ENCODE measurements around the gene ACADVL. TPM values are rescaled to one million over a fixed set of nuclear protein-coding genes. Genes with fewer than 3 reads are reported as not detected.

Gene ACADVL
- polyA plus RNA-seq, 1 of the 3 experiments (the other 2 are of a cell fraction), result 635 TPM

DNA sequence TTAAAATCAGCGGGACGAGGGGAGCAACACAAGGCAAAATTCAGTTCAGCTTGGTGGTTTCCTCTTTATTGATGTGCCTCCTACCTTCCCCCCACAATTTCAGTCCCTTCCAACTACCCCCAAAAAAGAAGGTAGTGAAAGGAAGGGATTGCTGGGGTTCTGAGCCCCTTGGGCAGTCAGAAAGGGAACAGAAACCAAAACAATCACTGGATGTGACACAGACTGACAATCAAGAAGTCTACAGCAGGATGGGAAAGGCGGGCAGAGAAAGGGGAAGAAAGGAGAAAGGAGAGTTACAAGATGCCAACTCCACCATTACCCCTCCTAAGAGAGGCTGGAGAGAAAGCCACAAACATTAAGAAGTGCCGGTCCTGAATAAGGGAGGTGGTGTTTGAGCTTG lies 20.6 kb downstream of the ACADVL start:
- H3K9me2 ChIP-seq, result no peaks in the 10 kb centered on the region
- ChIA-PET CTCF (interaction anchor here (0.7 to 5.6 kb wide), 3 partner anchors 20 to 56 kb away, joined by 4 to 35 read pairs (median 26); partner anchors contain the start of genes ACADVL and DLG4), POLR2A (interaction anchor here (1.0 to 1.6 kb wide), 4 partner anchors 9 to 89 kb away, joined by 3 to 7 read pairs (median 3); partner anchors contain the start of genes ACADVL, CTDNEP1, DLG4 and ELP5)
- peaks cover 59% of the 10 kb centered on the region for H3F3A ChIP-seq (replicated peaks; ENCODE audit: insufficient read depth)
- H3K27ac ChIP-seq (ENCODE audit: low read depth in 2 of 2, low read length in 1 of 2), result peak overlapping the region; percentile 20 to 99; a peak in 3 of 4 replicates
- H3K4me1 ChIP-seq (ENCODE audit: control insufficient read depth in 1 of 2, insufficient read depth in 2 of 2, low read depth in 1 of 2, low read length in 1 of 2), result peaks cover 28 to 33% of the 10 kb centered on the region in 2 experiments
- DNase-seq, result no peak
- H3K27me3 ChIP-seq (ENCODE audit: insufficient read depth), result no peaks in the 10 kb centered on the region
- no peaks in the 10 kb centered on the region for H3K9me3 ChIP-seq
- H3K4me2 ChIP-seq, result peak overlapping the region; percentile 79
- TF ChIP-seq GATA2 (CRISPR knock-in tag; IDR thresholded peaks at IDR 0.05) (no peak), RFX5 (IDR thresholded peaks at IDR 0.05; ENCODE audit: low read length) (no peak)
- TF ChIP-seq, protein P1, sequence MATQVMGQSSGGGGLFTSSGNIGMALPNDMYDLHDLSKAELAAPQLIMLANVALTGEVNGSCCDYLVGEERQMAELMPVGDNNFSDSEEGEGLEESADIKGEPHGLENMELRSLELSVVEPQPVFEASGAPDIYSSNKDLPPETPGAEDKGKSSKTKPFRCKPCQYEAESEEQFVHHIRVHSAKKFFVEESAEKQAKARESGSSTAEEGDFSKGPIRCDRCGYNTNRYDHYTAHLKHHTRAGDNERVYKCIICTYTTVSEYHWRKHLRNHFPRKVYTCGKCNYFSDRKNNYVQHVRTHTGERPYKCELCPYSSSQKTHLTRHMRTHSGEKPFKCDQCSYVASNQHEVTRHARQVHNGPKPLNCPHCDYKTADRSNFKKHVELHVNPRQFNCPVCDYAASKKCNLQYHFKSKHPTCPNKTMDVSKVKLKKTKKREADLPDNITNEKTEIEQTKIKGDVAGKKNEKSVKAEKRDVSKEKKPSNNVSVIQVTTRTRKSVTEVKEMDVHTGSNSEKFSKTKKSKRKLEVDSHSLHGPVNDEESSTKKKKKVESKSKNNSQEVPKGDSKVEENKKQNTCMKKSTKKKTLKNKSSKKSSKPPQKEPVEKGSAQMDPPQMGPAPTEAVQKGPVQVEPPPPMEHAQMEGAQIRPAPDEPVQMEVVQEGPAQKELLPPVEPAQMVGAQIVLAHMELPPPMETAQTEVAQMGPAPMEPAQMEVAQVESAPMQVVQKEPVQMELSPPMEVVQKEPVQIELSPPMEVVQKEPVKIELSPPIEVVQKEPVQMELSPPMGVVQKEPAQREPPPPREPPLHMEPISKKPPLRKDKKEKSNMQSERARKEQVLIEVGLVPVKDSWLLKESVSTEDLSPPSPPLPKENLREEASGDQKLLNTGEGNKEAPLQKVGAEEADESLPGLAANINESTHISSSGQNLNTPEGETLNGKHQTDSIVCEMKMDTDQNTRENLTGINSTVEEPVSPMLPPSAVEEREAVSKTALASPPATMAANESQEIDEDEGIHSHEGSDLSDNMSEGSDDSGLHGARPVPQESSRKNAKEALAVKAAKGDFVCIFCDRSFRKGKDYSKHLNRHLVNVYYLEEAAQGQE (IDR thresholded peaks at IDR 0.05; ENCODE audit: low read depth, low read length), result no peak
- TF ChIP-seq, protein P2, sequence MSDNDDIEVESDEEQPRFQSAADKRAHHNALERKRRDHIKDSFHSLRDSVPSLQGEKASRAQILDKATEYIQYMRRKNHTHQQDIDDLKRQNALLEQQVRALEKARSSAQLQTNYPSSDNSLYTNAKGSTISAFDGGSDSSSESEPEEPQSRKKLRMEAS (IDR thresholded peaks at IDR 0.05; ENCODE audit: low read depth), result no peak
- H3K36me3 ChIP-seq (replicated peaks in 1 of 2; ENCODE audit: control insufficient read depth in 1 of 2, insufficient read depth in 2 of 2, low read length in 1 of 2), result peaks cover 28 to 46% of the 10 kb centered on the region in 2 experiments
- peak overlapping the region; percentile 97; the same call in 1 of the 2 replicates for H3K9ac ChIP-seq
- H3K4me3 ChIP-seq (ENCODE audit: low read depth in 2 of 2, low read length in 1 of 2), result peak overlapping the region; percentile 36 to 80; a peak in 3 of 4 replicates
- peaks cover 7% of the 10 kb centered on the region; the same call in 1 of the 2 replicates for H4K20me1 ChIP-seq (ENCODE audit: insufficient read depth)
- peaks cover 66% of the 10 kb centered on the region for H3K79me2 ChIP-seq (ENCODE audit: insufficient read depth)
- WGBS (ENCODE audit: low lambda C conversion rate), result 37% methylated on average over 4 of the region's 4 CpGs
- no peak overlapping the region for H2AFZ ChIP-seq (ENCODE audit: low read depth)

DNA sequence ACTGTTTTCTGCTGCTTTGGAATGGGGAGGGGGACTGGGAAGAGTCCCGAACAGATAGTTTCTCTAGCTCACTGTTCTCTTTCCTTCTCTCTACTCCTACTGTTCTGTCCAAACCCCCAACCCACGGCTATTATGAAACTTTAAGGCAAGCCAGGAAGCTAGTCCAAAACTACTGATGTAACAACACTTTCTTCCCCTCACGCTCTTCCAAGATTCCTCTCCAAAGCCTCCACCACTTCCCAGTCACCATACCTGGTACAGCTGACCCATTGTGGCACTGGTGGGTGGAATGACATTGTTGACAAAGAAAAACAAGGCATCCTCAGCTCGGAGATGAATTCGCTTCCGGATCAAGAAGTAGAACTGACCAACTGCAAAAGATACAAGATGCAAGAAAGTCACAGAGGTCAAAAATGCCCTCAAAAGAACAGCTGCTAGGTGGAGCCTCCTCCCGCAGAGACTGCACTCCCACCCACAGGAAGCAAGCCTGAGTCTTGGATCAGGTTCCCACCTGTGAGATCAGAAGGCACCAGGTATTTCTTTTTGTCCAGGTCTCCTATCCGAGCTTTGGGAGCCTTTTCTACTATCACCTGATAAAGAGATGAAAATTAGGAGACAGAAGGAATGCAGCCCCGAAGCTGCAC lies 21.5 kb downstream of the ACADVL start:
- peaks cover 7% of the 10 kb centered on the region; the same call in 1 of the 2 replicates for H4K20me1 ChIP-seq (ENCODE audit: insufficient read depth)
- peaks cover 57% of the 10 kb centered on the region for H3K79me2 ChIP-seq (ENCODE audit: insufficient read depth)
- no peaks in the 10 kb centered on the region for H3K9me3 ChIP-seq
- H3K27ac ChIP-seq (ENCODE audit: low read depth in 2 of 2, low read length in 1 of 2), result peak overlapping the region; percentile 88 to 99
- DNase-seq, result no peak
- no peaks in the 10 kb centered on the region for H3K9me2 ChIP-seq
- TF ChIP-seq CHD2 (IDR thresholded peaks at IDR 0.05; ENCODE audit: low read length, partially characterized antibody), result no peak
- TF ChIP-seq EZH2phosphoT487 (IDR thresholded peaks at IDR 0.05; ENCODE audit: borderline replicate concordance, low read depth), result no peak
- TF ChIP-seq GABPA (IDR thresholded peaks at IDR 0.05; ENCODE audit: low read depth), result no peak
- TF ChIP-seq SMC3 (IDR thresholded peaks at IDR 0.05; ENCODE audit: low read depth, low read length), result no peak
- TF ChIP-seq, protein P3, sequence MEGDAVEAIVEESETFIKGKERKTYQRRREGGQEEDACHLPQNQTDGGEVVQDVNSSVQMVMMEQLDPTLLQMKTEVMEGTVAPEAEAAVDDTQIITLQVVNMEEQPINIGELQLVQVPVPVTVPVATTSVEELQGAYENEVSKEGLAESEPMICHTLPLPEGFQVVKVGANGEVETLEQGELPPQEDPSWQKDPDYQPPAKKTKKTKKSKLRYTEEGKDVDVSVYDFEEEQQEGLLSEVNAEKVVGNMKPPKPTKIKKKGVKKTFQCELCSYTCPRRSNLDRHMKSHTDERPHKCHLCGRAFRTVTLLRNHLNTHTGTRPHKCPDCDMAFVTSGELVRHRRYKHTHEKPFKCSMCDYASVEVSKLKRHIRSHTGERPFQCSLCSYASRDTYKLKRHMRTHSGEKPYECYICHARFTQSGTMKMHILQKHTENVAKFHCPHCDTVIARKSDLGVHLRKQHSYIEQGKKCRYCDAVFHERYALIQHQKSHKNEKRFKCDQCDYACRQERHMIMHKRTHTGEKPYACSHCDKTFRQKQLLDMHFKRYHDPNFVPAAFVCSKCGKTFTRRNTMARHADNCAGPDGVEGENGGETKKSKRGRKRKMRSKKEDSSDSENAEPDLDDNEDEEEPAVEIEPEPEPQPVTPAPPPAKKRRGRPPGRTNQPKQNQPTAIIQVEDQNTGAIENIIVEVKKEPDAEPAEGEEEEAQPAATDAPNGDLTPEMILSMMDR (IDR thresholded peaks at IDR 0.05), result no peak
- TF ChIP-seq ELF1 (IDR thresholded peaks at IDR 0.05), result no peak
- TF ChIP-seq POLR2AphosphoS5 (IDR thresholded peaks at IDR 0.05; ENCODE audit: low read depth, low read length), result no peak
- TF ChIP-seq, protein P2 (IDR thresholded peaks at IDR 0.05; ENCODE audit: low read depth), result no peak
- H2AFZ ChIP-seq (ENCODE audit: low read depth), result no peak overlapping the region
- H3K27me3 ChIP-seq (ENCODE audit: insufficient read depth), result no peaks in the 10 kb centered on the region
- peak overlapping the region; percentile 97 for H3K9ac ChIP-seq
- WGBS (ENCODE audit: low lambda C conversion rate), result 25% methylated on average over 9 of the region's 9 CpGs
- ChIA-PET POLR2A (interaction anchor here (1.0 to 1.5 kb wide), 2 partner anchors 22 to 88 kb away, joined by 3 read pairs; partner anchors contain the start of genes ACADVL and DLG4), CTCF (interaction anchor here (0.8 to 5.6 kb wide), 5 partner anchors 10 to 196 kb away, joined by 3 to 35 read pairs (median 3); partner anchors contain the start of genes ACADVL, CTDNEP1, DLG4 and ELP5)
- peaks cover 28 to 46% of the 10 kb centered on the region in 2 experiments for H3K36me3 ChIP-seq (replicated peaks in 1 of 2; ENCODE audit: control insufficient read depth in 1 of 2, insufficient read depth in 2 of 2, low read length in 1 of 2)
- H3K4me3 ChIP-seq (ENCODE audit: low read depth in 2 of 2, low read length in 1 of 2), result peak overlapping the region; percentile 80 to 98
- H3F3A ChIP-seq (replicated peaks; ENCODE audit: insufficient read depth), result peaks cover 55% of the 10 kb centered on the region
- H3K4me1 ChIP-seq (ENCODE audit: control insufficient read depth in 1 of 2, insufficient read depth in 2 of 2, low read depth in 1 of 2, low read length in 1 of 2), result peaks cover 21 to 28% of the 10 kb centered on the region in 2 experiments
- peak overlapping the region; percentile 79 for H3K4me2 ChIP-seq
